AG04450 (cell line): ENCODE results near the gene SPEN. TPM values are rescaled to one million over a fixed set of nuclear protein-coding genes. Genes with fewer than 3 reads are reported as not detected.
"Not testable (repeated sequence)": the region's sequence is repeated elsewhere in the genome, so short reads cannot be mapped to it uniquely, and the experiment has no call there.

Source experiments
- CTCF ChIA-PET: fragments of 300-600, 350-600 bp; formaldehyde crosslinking; extraction: SDS; loops from one replicate; lab custom pipeline; 2022; ENCODE audit warnings: antibody characterized with exemption, inconsistent platforms; lab: Charles Lee
- POLR2A ChIA-PET: fragments of 350-600 bp; formaldehyde crosslinking; extraction: SDS; loops from one replicate; lab custom pipeline; 2021; ENCODE audit warnings: antibody characterized with exemption, inconsistent platforms; lab: Yijun Ruan, JAX
- DNase-seq: peaks from one replicate; pipeline ENCODE4 v3.0.0-alpha.2; 2011; ENCODE audit warnings: low read depth, low spot score
- H3K27ac ChIP-seq: one replicate; pipeline ENCODE4 v1.5.1; 2012; ENCODE audit warnings: low read depth, low read length, control low read depth
- H3K27me3 ChIP-seq: one replicate; pipeline ENCODE4 v1.6.0; 2012; ENCODE audit warnings: low read length; ENCODE audit not compliant: control insufficient read depth, insufficient read depth
- H3K4me3 ChIP-seq: 2 replicates; pipeline ENCODE4 v1.5.1; 2011; ENCODE audit warnings: mild to moderate bottlenecking, low read depth, low read length, control low read depth
- H3K9me3 ChIP-seq: 2 replicates; pipeline ENCODE4 v1.5.1; 2012; ENCODE audit warnings: low read length; ENCODE audit not compliant: control insufficient read depth, insufficient read depth
- CTCF ChIP-seq: IDR thresholded peaks from 2 replicates; pipeline ENCODE4 v1.5.1; 2011; ENCODE audit warnings: low read depth, low read length, control low read depth, inconsistent platforms
- polyA plus RNA-seq: library from polyadenylated mRNA; depleted of rRNA; stranded (reverse); fragments of >200 nt; gene quantifications from 2 replicates; pipeline ENCODE4 v1.2.3, GENCODE V29; 2011

SPEN gene
- polyA plus RNA-seq, 1 experiment: 5.2 TPM

- Histone ChIP-seq H3K27me3 (no peaks in the 10 kb centered on the region), H3K27ac (no peak overlapping the region), H3K9me3 (peaks cover 14% of the 10 kb centered on the region; the same call in 1 of the 2 replicates), H3K4me3 (no peak overlapping the region)
- no peak for TF ChIP-seq CTCF
- ChIA-PET CTCF (no interaction called here), POLR2A (interaction anchor here (1.0 to 3.9 kb wide), 2 partner anchors 9 to 42 kb away, joined by 5 to 18 read pairs; partner anchors contain the start of gene SPEN)
- DNase-seq: no peak
Measured at GRCh38 chr1:15838721-15839120, 8.8 kb upstream of the SPEN start.

DNA sequence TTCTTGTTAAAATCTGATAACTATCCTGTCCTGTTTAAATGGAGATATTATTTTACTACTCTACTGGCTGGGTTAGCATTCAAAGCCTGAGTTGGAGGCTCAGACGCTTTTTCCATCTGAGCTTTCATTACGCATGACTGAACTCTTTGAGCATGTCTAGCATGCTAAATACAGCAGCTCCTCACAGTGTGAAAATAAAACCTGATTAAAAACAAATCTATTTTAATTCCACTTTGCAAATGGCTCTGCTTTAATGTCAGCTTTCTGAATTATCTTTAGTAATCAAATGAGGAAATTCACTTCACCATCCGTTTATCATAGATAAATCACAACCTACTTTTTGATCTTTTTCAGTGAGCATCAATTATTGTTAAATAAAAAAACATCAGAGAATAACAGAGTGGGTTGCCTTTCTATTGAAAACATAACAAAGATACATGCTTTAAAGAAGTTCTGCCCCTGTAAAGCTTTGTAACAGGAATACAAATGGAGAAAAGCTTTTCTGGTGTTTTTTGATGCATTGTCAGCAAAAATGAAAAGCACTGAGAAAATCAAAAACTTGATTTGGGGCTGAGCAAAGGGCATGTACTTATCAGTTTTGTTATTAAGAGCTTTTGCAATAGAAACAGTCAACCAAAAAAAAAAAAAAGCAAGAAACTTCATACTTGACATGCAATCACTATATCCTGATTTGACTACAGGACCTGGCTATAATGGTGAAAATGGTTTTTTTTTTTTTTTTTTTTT lies 3.5 kb upstream of the SPEN start:
- Histone ChIP-seq H3K9me3 (no peaks in the 10 kb centered on the region), H3K4me3 (no peak overlapping the region), H3K27ac (no peak overlapping the region), H3K27me3 (no peaks in the 10 kb centered on the region)
- ChIA-PET CTCF (interaction anchor here (1.1 to 1.7 kb wide), 2 partner anchors 29 to 151 kb away, joined by 4 to 7 read pairs; no protein-coding TSS in a partner anchor), POLR2A (interaction anchor here (0.6 to 0.7 kb wide), 2 partner anchors 10 to 22 kb away, joined by 4 to 5 read pairs; no protein-coding TSS in a partner anchor)
- DNase-seq: no peak
- TF ChIP-seq CTCF: no peak

- not testable (repeated sequence) for DNase-seq, H3K9me3 ChIP-seq, H3K27me3 ChIP-seq, H3K27ac ChIP-seq, H3K4me3 ChIP-seq
- CTCF ChIA-PET: interaction anchor here (1.8 kb wide), 1 partner anchor 31 kb away, joined by 7 read pairs; no protein-coding TSS in a partner anchor
- POLR2A ChIA-PET: interaction anchor here (0.6 to 4.9 kb wide), 5 partner anchors 10 to 445 kb away, joined by 3 to 59 read pairs (median 5); no protein-coding TSS in a partner anchor
Measured at GRCh38 chr1:15846056-15846455, 1.5 kb upstream of the SPEN start.

DNA sequence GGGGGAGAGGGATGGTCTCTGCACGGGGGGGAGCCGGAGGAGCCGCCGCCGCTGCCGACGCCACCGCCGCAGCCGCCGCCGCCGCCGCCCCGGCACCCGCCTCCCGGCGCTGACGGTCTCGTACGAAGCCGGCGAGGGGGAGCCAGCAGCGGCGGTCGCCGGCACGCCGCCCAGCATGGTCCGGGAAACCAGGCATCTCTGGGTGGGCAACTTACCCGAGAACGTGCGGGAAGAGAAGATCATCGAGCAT lies 311 bp downstream of the SPEN start:
- Histone ChIP-seq H3K9me3 (no peaks in the 10 kb centered on the region), H3K27me3 (no peaks in the 10 kb centered on the region), H3K4me3 (peak overlapping the region; percentile 87), H3K27ac (no peak overlapping the region)
- ChIA-PET CTCF (interaction anchor here (0.8 to 1.8 kb wide), 3 partner anchors 32 to 160 kb away, joined by 3 to 7 read pairs (median 3); no protein-coding TSS in a partner anchor), POLR2A (interaction anchor here (0.9 to 4.9 kb wide), 7 partner anchors 10 to 127 kb away, joined by 3 to 59 read pairs (median 6); no protein-coding TSS in a partner anchor)
- DNase-seq: no peak
- TF ChIP-seq CTCF: no peak

- H3K4me3 ChIP-seq: peak overlapping the region; percentile 87
- H3K27ac ChIP-seq: peak overlapping the region; percentile 75
- no peak for DNase-seq
- H3K9me3 ChIP-seq: no peaks in the 10 kb centered on the region
- ChIA-PET CTCF (interaction anchor here (0.6 to 2.3 kb wide), 5 partner anchors 14 to 160 kb away, joined by 3 to 10 read pairs (median 4); no protein-coding TSS in a partner anchor), POLR2A (interaction anchor here (0.6 to 4.9 kb wide), 7 partner anchors 11 to 127 kb away, joined by 3 to 59 read pairs (median 6); no protein-coding TSS in a partner anchor)
- TF ChIP-seq CTCF: no peak
- H3K27me3 ChIP-seq: no peaks in the 10 kb centered on the region
Measured at GRCh38 chr1:15848143-15848928, 829 bp downstream of the SPEN start.
